Kidney (tissue), 14 donors: ENCODE results near the gene PTPRK. TPM values are rescaled to one million over a fixed set of nuclear protein-coding genes. Genes with fewer than 3 reads are reported as not detected.

Source experiments
- DNase-seq, 5 donors: peaks; one replicate each; pipeline ENCODE4 v3.0.0-alpha.2; 2013 to 2020
- FAIRE-seq: peaks from 2 replicates; lab custom pipeline; 2012; peaks lifted over from hg19 to GRCh38; lab: Jason Lieb, UNC
- H3K27ac ChIP-seq, 2 donors: one replicate each; pipeline ENCODE4 v1.7.0; 2013; ENCODE audit warnings: low read depth in 2 of 2, low read length in 2 of 2, inconsistent platforms in 1 of 2
- H3K27me3 ChIP-seq: one replicate; pipeline ENCODE4 v1.7.1; 2013; ENCODE audit warnings: low read length, inconsistent platforms; ENCODE audit not compliant: control insufficient read depth, insufficient read depth
- H3K36me3 ChIP-seq, 3 donors: one replicate each; pipeline versions ENCODE4 v1.7.0 to v1.7.1; 2013; ENCODE audit warnings: low read length in 3 of 3, control low read depth in 1 of 3, inconsistent platforms in 1 of 3; ENCODE audit not compliant: insufficient read depth in 3 of 3, control insufficient read depth in 2 of 3
- H3K4me1 ChIP-seq, 3 donors: one replicate each; pipeline versions ENCODE4 v1.7.0 to v1.7.1; 2013; ENCODE audit warnings: low read length in 3 of 3, inconsistent platforms in 1 of 3, low read depth in 1 of 3; ENCODE audit not compliant: control insufficient read depth in 2 of 3, insufficient read depth in 2 of 3
- H3K4me3 ChIP-seq, 3 donors: one replicate each; pipeline versions ENCODE4 v1.7.0 to v1.8.1; 2013; ENCODE audit warnings: low read length in 3 of 3, control low read depth in 1 of 3, inconsistent platforms in 1 of 3
- H3K9ac ChIP-seq, 3 donors: one replicate each; pipeline versions ENCODE4 v1.7.0 to v1.7.1; 2013; ENCODE audit warnings: low read length in 3 of 3, control low read depth in 1 of 3, inconsistent platforms in 1 of 3
- H3K9me3 ChIP-seq, 3 donors: one replicate each; pipeline versions ENCODE4 v1.7.0 to v1.7.1; 2013; ENCODE audit warnings: low read length in 3 of 3, control low read depth in 1 of 3, inconsistent platforms in 1 of 3; ENCODE audit not compliant: control insufficient read depth in 2 of 3, insufficient read depth in 1 of 3
- CTCF ChIP-seq: IDR thresholded peaks from 3 replicates; pipeline ENCODE4 v1.5.1; 2012; ENCODE audit warnings: mild to moderate bottlenecking, moderate library complexity, borderline replicate concordance; ENCODE audit not compliant: insufficient read depth; ENCODE audit errors: extremely low read depth
- intact Hi-C: fragments of 100-400 bp; cut with DNase I; formaldehyde crosslinking; loops from one replicate; pipeline ENCODE4 v1.11.1; 2022
- polyA plus RNA-seq: library from polyadenylated mRNA; stranded (reverse); fragments of 350-450 nt; fragmentation: Illumina TruSeq; extraction: RNeasy Lipid Tissue Mini Kit (QIAGEN cat#74804); gene quantifications from one replicate; pipeline ENCODE4 v1.2.3, GENCODE V29; 2014; ENCODE audit warnings: low read depth, low replicate concordance; ENCODE audit not compliant: insufficient read depth
- total RNA-seq: library from RNA; stranded (reverse); fragmentation: NEBNext Ultra II Directional; extraction: Animal tissue kit (Norgen Biotek cat#: 25700); gene quantifications from one replicate; pipeline ENCODE4 v1.2.1, GENCODE V29; 2021
- donor health status: control.
- donor health status: control.
- donor health status: control.
- donor health status: control.
- donor health status: control.
- donor health status: DM: yes; HTN: yes; CAD: no.
- donor health status: Normal renal cell carcinoma (clear cell type).

Gene PTPRK
- total and polyA plus RNA-seq, 2 donors from 2014 or later: 9.2 to 72.8 TPM

DNA sequence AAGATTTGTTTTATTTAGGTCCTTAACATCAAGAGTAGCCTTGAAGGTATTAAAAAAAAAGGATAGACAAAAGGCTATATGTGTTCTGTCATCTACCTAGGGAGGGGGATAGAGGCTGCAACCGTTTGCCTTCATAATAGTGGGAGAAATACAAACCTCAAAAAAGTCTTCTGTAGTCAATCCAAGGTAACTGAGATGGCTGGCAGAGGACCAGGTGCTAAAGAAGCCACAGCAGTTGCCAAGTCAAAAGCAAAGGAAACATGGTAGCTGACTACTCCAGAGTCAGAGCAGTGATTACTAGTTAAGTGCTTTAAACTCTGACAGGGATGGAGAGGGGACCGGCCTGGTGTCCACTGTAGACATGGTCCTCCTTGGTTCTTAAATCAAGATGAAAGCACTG is 249.4 kb downstream of the PTPRK start:
- intact Hi-C loops: no loop called here

GRCh38 chr6:128266946-128267345 is 253.5 kb downstream of the PTPRK start:
- Histone ChIP-seq H3K36me3 (peaks cover 0 to 3% (median 0%) of the 10 kb centered on the region in 3 donors), H3K27ac (no peak overlapping the region), H3K9ac (no peak overlapping the region), H3K27me3 (no peaks in the 10 kb centered on the region), H3K4me3 (no peak overlapping the region), H3K9me3 (peaks cover 0 to 2% (median 0%) of the 10 kb centered on the region in 3 donors), H3K4me1 (peaks cover 0 to 4% (median 3%) of the 10 kb centered on the region in 3 donors)
- no peak for DNase-seq
- no peak for TF ChIP-seq CTCF
- intact Hi-C loops: no loop called here
- no peak for FAIRE-seq

More for the DNA sequence above, 249.4 kb downstream of the PTPRK start:
- H3K9ac ChIP-seq: no peak overlapping the region
- H3K9me3 ChIP-seq: no peaks in the 10 kb centered on the region
- no peak overlapping the region for H3K4me3 ChIP-seq
- TF ChIP-seq CTCF: no peak
- H3K4me1 ChIP-seq: no peaks in the 10 kb centered on the region
- DNase-seq (no peak), FAIRE-seq (no peak)
- no peak overlapping the region for H3K27ac ChIP-seq
- peaks cover 0 to under 1% (median 0%) of the 10 kb centered on the region in 3 donors for H3K36me3 ChIP-seq
- no peaks in the 10 kb centered on the region for H3K27me3 ChIP-seq

GRCh38 chr6:128265706-128266105 is 254.7 kb downstream of the PTPRK start:
- Histone ChIP-seq H3K27me3 (no peaks in the 10 kb centered on the region), H3K9me3 (peaks cover 0 to 2% (median 0%) of the 10 kb centered on the region in 3 donors), H3K36me3 (peaks cover 0 to 3% (median 0%) of the 10 kb centered on the region in 3 donors), H3K27ac (no peak overlapping the region), H3K4me1 (peaks cover 0 to 5% (median 4%) of the 10 kb centered on the region in 3 donors), H3K4me3 (no peak overlapping the region), H3K9ac (no peak overlapping the region)
- no peak for TF ChIP-seq CTCF
- intact Hi-C loops: no loop called here
- FAIRE-seq (no peak), DNase-seq (no peak)
